ENCODE data around the gene LYPD6B.
"Not testable (repeated sequence)": the region's sequence is repeated elsewhere in the genome, so short reads cannot be mapped to it uniquely, and the experiment has no call there.

The LYPD6B gene

DNA sequence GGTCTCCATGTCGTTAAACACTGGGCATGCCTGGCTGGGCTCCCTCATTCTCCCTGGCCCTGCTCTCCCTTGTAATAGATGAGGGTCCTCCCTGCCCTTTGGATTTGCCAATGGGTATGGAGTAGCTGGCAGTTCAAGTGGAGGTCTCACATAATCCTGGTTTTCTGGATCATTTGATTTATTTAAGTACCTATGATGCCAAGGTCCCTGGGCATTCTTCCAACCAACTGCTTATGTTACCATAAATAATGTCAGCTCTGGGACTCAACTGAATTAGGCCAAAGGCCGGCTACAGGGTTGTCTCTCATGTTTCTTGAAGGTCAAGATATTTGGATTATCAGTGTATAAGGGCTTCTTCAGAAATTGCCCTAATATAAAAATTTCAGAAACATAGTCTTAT is 186.9 kb downstream of the LYPD6B start:
- Histone ChIP-seq H3K4me1 (ENCODE audit: control insufficient read depth, insufficient read depth, low read length) (no peaks in the 10 kb centered on the region), H3K27ac (ENCODE audit: low read depth, low read length) (no peak overlapping the region), H3K27me3 (ENCODE audit: control insufficient read depth, insufficient read depth, low read length) (no peaks in the 10 kb centered on the region), H3K9ac (ENCODE audit: low read length) (no peak overlapping the region), H3K36me3 (ENCODE audit: control insufficient read depth, insufficient read depth, low read length) (no peaks in the 10 kb centered on the region), H3K4me3 (ENCODE audit: low read length) (no peak overlapping the region)

- no peak overlapping the region for H3K27ac ChIP-seq (ENCODE audit: low read depth, low read length)
- no peaks in the 10 kb centered on the region for H3K27me3 ChIP-seq (ENCODE audit: control insufficient read depth, insufficient read depth, low read length)
- no peaks in the 10 kb centered on the region for H3K4me1 ChIP-seq (ENCODE audit: control insufficient read depth, insufficient read depth, low read length)
- H3K4me3 ChIP-seq (ENCODE audit: low read length): no peak overlapping the region
- H3K36me3 ChIP-seq (ENCODE audit: control insufficient read depth, insufficient read depth, low read length): no peaks in the 10 kb centered on the region
- no peak overlapping the region for H3K9ac ChIP-seq (ENCODE audit: low read length)
Measured at GRCh38 chr2:149226790-149227189, 188.3 kb downstream of the LYPD6B start.

GRCh38 chr2:149235816-149236375 is 197.4 kb downstream of the LYPD6B start:
- Histone ChIP-seq H3K9ac (ENCODE audit: low read length) (no peak overlapping the region), H3K27me3 (ENCODE audit: control insufficient read depth, insufficient read depth, low read length) (no peaks in the 10 kb centered on the region), H3K4me1 (ENCODE audit: control insufficient read depth, insufficient read depth, low read length) (no peaks in the 10 kb centered on the region), H3K27ac (ENCODE audit: low read depth, low read length) (no peak overlapping the region), H3K36me3 (ENCODE audit: control insufficient read depth, insufficient read depth, low read length) (no peaks in the 10 kb centered on the region), H3K4me3 (ENCODE audit: low read length) (no peak overlapping the region)

- Histone ChIP-seq H3K4me3 (ENCODE audit: low read length) (no peak overlapping the region), H3K9ac (ENCODE audit: low read length) (no peak overlapping the region), H3K27ac (ENCODE audit: low read depth, low read length) (no peak overlapping the region), H3K4me1 (ENCODE audit: control insufficient read depth, insufficient read depth, low read length) (no peaks in the 10 kb centered on the region), H3K27me3 (ENCODE audit: control insufficient read depth, insufficient read depth, low read length) (no peaks in the 10 kb centered on the region), H3K36me3 (ENCODE audit: control insufficient read depth, insufficient read depth, low read length) (no peaks in the 10 kb centered on the region)
Measured at GRCh38 chr2:149236410-149236809, 197.9 kb downstream of the LYPD6B start.

- H3K27me3 ChIP-seq (ENCODE audit: control insufficient read depth, insufficient read depth, low read length): no peaks in the 10 kb centered on the region
- no peak overlapping the region for H3K9ac ChIP-seq (ENCODE audit: low read length)
- H3K4me1 ChIP-seq (ENCODE audit: control insufficient read depth, insufficient read depth, low read length): no peaks in the 10 kb centered on the region
- H3K36me3 ChIP-seq (ENCODE audit: control insufficient read depth, insufficient read depth, low read length): no peaks in the 10 kb centered on the region
- H3K27ac ChIP-seq (ENCODE audit: low read depth, low read length): no peak overlapping the region
- no peak overlapping the region for H3K4me3 ChIP-seq (ENCODE audit: low read length)
Measured at GRCh38 chr2:149246186-149246585, 207.7 kb downstream of the LYPD6B start.

- not testable (repeated sequence) for H3K36me3 ChIP-seq (ENCODE audit: control insufficient read depth, insufficient read depth, low read length); H3K4me1 ChIP-seq (ENCODE audit: control insufficient read depth, insufficient read depth, low read length); H3K4me3 ChIP-seq (ENCODE audit: low read length); H3K27me3 ChIP-seq (ENCODE audit: control insufficient read depth, insufficient read depth, low read length); H3K27ac ChIP-seq (ENCODE audit: low read depth, low read length); H3K9ac ChIP-seq (ENCODE audit: low read length)
Measured at GRCh38 chr2:149251436-149251835, 212.9 kb downstream of the LYPD6B start.

GRCh38 chr2:149256877-149257276 is 218.4 kb downstream of the LYPD6B start:
- not testable (repeated sequence) for H3K27ac ChIP-seq (ENCODE audit: low read depth, low read length); H3K4me3 ChIP-seq (ENCODE audit: low read length); H3K4me1 ChIP-seq (ENCODE audit: control insufficient read depth, insufficient read depth, low read length); H3K36me3 ChIP-seq (ENCODE audit: control insufficient read depth, insufficient read depth, low read length); H3K27me3 ChIP-seq (ENCODE audit: control insufficient read depth, insufficient read depth, low read length); H3K9ac ChIP-seq (ENCODE audit: low read length)

DNA sequence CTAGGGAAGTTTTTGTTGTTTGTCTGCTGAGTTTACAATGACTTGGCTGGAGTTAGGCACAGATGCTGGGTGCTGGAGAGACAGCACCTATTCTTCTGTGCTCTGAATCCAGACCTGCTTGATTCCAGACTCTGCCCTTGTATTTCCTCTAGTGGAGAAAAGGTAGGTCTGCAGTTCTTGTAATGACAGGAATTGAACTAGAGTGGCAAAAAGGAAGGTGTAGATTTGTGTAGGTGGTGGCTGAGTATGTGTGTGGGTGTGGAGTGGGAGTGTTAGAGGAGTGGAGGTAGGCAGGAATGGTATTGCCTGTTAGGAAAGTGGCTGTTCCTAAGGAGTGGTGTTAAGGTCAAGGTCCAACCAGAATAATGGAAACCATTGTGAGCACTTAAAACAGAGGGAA is 220.0 kb downstream of the LYPD6B start:
- H3K4me3 ChIP-seq (ENCODE audit: low read length): no peak overlapping the region
- no peak overlapping the region for H3K27ac ChIP-seq (ENCODE audit: low read depth, low read length)
- no peaks in the 10 kb centered on the region for H3K27me3 ChIP-seq (ENCODE audit: control insufficient read depth, insufficient read depth, low read length)
- H3K36me3 ChIP-seq (ENCODE audit: control insufficient read depth, insufficient read depth, low read length): no peaks in the 10 kb centered on the region
- no peak overlapping the region for H3K9ac ChIP-seq (ENCODE audit: low read length)
- no peaks in the 10 kb centered on the region for H3K4me1 ChIP-seq (ENCODE audit: control insufficient read depth, insufficient read depth, low read length)

- no peak overlapping the region for H3K27ac ChIP-seq (ENCODE audit: low read depth, low read length)
Measured at GRCh38 chr2:149259136-149259535, 220.6 kb downstream of the LYPD6B start.

GRCh38 chr2:149261692-149262091 is 223.2 kb downstream of the LYPD6B start:
- Histone ChIP-seq H3K27me3 (ENCODE audit: control insufficient read depth, insufficient read depth, low read length) (no peaks in the 10 kb centered on the region), H3K36me3 (ENCODE audit: control insufficient read depth, insufficient read depth, low read length) (no peaks in the 10 kb centered on the region), H3K4me1 (ENCODE audit: control insufficient read depth, insufficient read depth, low read length) (no peaks in the 10 kb centered on the region), H3K27ac (ENCODE audit: low read depth, low read length) (no peak overlapping the region), H3K9ac (ENCODE audit: low read length) (no peak overlapping the region), H3K4me3 (ENCODE audit: low read length) (no peak overlapping the region)

More at GRCh38 chr2:149259136-149259535, 220.6 kb downstream of the LYPD6B start:
- H3K27me3 ChIP-seq (ENCODE audit: control insufficient read depth, insufficient read depth, low read length): no peaks in the 10 kb centered on the region
- no peaks in the 10 kb centered on the region for H3K36me3 ChIP-seq (ENCODE audit: control insufficient read depth, insufficient read depth, low read length)
- no peaks in the 10 kb centered on the region for H3K4me1 ChIP-seq (ENCODE audit: control insufficient read depth, insufficient read depth, low read length)
- no peak overlapping the region for H3K9ac ChIP-seq (ENCODE audit: low read length)
- no peak overlapping the region for H3K4me3 ChIP-seq (ENCODE audit: low read length)
